K562 (cell line): ENCODE data around the gene MYO3B. TPM values are rescaled to one million over a fixed set of nuclear protein-coding genes. Genes with fewer than 3 reads are reported as not detected.

ENCODE experiments used
- ATAC-seq: fragments of 200-7000 bp; cut with Tn5 transposase; 3 replicates; pipeline ENCODE4 v1.9.1; 2020; ENCODE audit warnings: moderate library complexity
- BruUV-seq: library from RNA; stranded (reverse); fragments of 400-500 nt; replicated peaks from 2 replicates; lab custom pipeline; 2021; lab: Mats Ljungman, UMichigan
- CTCF ChIA-PET: fragments of 300-600 bp; formaldehyde crosslinking; extraction: SDS; loops from one replicate; lab custom pipeline; 2021; ENCODE audit warnings: low intra/inter-chr PET ratio; lab: Yijun Ruan, JAX
- POLR2A ChIA-PET: fragments of 300-600, 350-650 bp; sonication (Branson Sonifier 250); formaldehyde crosslinking; extraction: SDS; loops from one replicate; lab custom pipeline; 2021; ENCODE audit warnings: antibody characterized with exemption, inconsistent platforms; lab: Yijun Ruan, JAX
- DNase-seq, 4 experiments: peaks; one replicate each; pipeline versions ENCODE4 v3.0.0 to v3.0.0-alpha.2; 2011 to 2018; ENCODE audit warnings: low spot score in 3 of 4, mixed read lengths in 3 of 4; ENCODE audit errors: extremely low read depth in 1 of 4
- FAIRE-seq: peaks from 2 replicates; lab custom pipeline; 2011; peaks lifted over from hg19 to GRCh38; lab: Jason Lieb, UNC
- H2AFZ ChIP-seq: 2 replicates; pipeline ENCODE4 v1.6.0; 2011; ENCODE audit warnings: low read depth, low read length, control low read depth, inconsistent platforms
- H3K27ac ChIP-seq: fragments of 200-600 bp; 3 replicates; pipeline ENCODE4 v1.8.0; 2011; ENCODE audit warnings: low read depth, mild to moderate bottlenecking, control low read depth, inconsistent platforms, low read length, moderate library complexity, mixed read lengths; ENCODE audit errors: extremely low read depth
- H3K27me3 ChIP-seq, 2 experiments: fragments of 300-600 bp in 1 of 2; 2 replicates in 1 of 2; 3 replicates in 1 of 2; pipeline versions ENCODE4 v1.6.0 to v1.8.0; 2011; ENCODE audit warnings: inconsistent platforms in 2 of 2, low read length in 2 of 2, mild to moderate bottlenecking in 1 of 2, mixed read lengths in 1 of 2, moderate library complexity in 1 of 2; ENCODE audit not compliant: control insufficient read depth in 2 of 2, insufficient read depth in 2 of 2
- H3K36me3 ChIP-seq: fragments of 300-600 bp; 3 replicates; pipeline ENCODE4 v1.8.0; 2011; ENCODE audit warnings: mild to moderate bottlenecking, low read length, inconsistent platforms; ENCODE audit not compliant: control insufficient read depth, insufficient read depth
- H3K4me1 ChIP-seq, 2 experiments: fragments of 200-600 bp in 1 of 2; replicated peaks in 1 of 2; 2 replicates in 1 of 2; 3 replicates in 1 of 2; pipeline versions ENCODE4 v1.5.1 to v1.8.0; 2011; ENCODE audit warnings: inconsistent platforms in 2 of 2, low read length in 2 of 2, mild to moderate bottlenecking in 1 of 2, mixed read lengths in 1 of 2, moderate library complexity in 1 of 2; ENCODE audit not compliant: control insufficient read depth in 2 of 2, insufficient read depth in 2 of 2
- H3K4me2 ChIP-seq: 2 replicates; pipeline ENCODE4 v1.6.1; 2011; ENCODE audit warnings: low read length, control low read depth, inconsistent platforms, mixed read lengths; ENCODE audit not compliant: insufficient read depth
- H3K4me3 ChIP-seq: fragments of 200-600 bp; sonication (generic), shearing (Covaris generic); 2 replicates; pipeline ENCODE4 v1.5.1; 2016; ENCODE audit warnings: control low read depth, inconsistent platforms
- H3K79me2 ChIP-seq: fragments of 200-600 bp; 3 replicates; pipeline ENCODE4 v1.8.0; 2011; ENCODE audit warnings: low read length, inconsistent platforms; ENCODE audit not compliant: control insufficient read depth, insufficient read depth
- H3K9ac ChIP-seq, 2 experiments: 2 replicates each; pipeline versions ENCODE4 v1.6.0 to v1.6.1; 2011; ENCODE audit warnings: low read depth in 2 of 2, low read length in 2 of 2, control low read depth in 1 of 2, inconsistent platforms in 1 of 2, mild to moderate bottlenecking in 1 of 2, mixed read lengths in 1 of 2; ENCODE audit not compliant: insufficient read depth in 1 of 2
- H3K9me1 ChIP-seq: one replicate; pipeline ENCODE4 v1.6.0; 2011; ENCODE audit warnings: inconsistent platforms, mild to moderate bottlenecking, low read length, moderate library complexity; ENCODE audit not compliant: control insufficient read depth, insufficient read depth
- H3K9me3 ChIP-seq: replicated peaks from 2 replicates; pipeline ENCODE4 v1.5.1; 2011; ENCODE audit warnings: low read depth, low read length, inconsistent platforms; ENCODE audit not compliant: control insufficient read depth, insufficient read depth
- H4K20me1 ChIP-seq: replicated peaks from 2 replicates; pipeline ENCODE4 v1.6.1; 2011; ENCODE audit warnings: low read length, inconsistent platforms, mixed read lengths; ENCODE audit not compliant: control insufficient read depth, insufficient read depth
- BDP1 ChIP-seq: IDR thresholded peaks from 3 replicates; pipeline ENCODE4 v1.6.1; 2011; ENCODE audit not compliant: insufficient read length, insufficient read depth
- FOS ChIP-seq: IDR thresholded peaks from 3 replicates; pipeline ENCODE4 v1.6.1; 2011; ENCODE audit not compliant: insufficient read length; ENCODE audit errors: extremely low read depth
- FOXA3 ChIP-seq, 2 experiments: fragments of 450-650 bp in 1 of 2; sonication (generic) in 1 of 2; formaldehyde crosslinking; IDR thresholded peaks in 1 of 2; conservative IDR thresholded peaks in 1 of 2; 2 replicates each; pipeline versions ENCODE4 v1.4.0 to v1.8.0; 2020 to 2022; ENCODE audit warnings: mild to moderate bottlenecking in 2 of 2, missing genetic modification reagents in 1 of 2
- ZZZ3 ChIP-seq: fragments of 450-650 bp; IDR thresholded peaks from 2 replicates; pipeline ENCODE4 v1.6.1; 2016; ENCODE audit warnings: antibody characterized with exemption, mild to moderate bottlenecking, moderate library complexity
- WGBS: fragments of 100-300 bp; shearing (Covaris generic); methylation state at CpG from one replicate; pipeline ENCODE4 v1.1.6; 2016; ENCODE audit warnings: low coverage, mixed read lengths; ENCODE audit not compliant: insufficient coverage; ENCODE audit errors: missing lambda C conversion rate; 5-methylcytosine and 5-hydroxymethylcytosine counted together
- in situ Hi-C: fragments of 300-500 bp; cut with MboI; formaldehyde crosslinking; loops from 4 replicates; pipeline ENCODE4 v1.15.0; 2018; ENCODE audit warnings: inconsistent platforms, mixed read lengths
- intact Hi-C: fragments of 100-400 bp; cut with micrococcal nuclease; formaldehyde crosslinking; loops from 2 replicates; pipeline ENCODE4 v1.14.2; 2022
- polyA plus RNA-seq, 8 experiments: library from polyadenylated mRNA; depleted of rRNA in 4 of 8; stranded (reverse) in 5 of 8; unstranded in 3 of 8; fragments of >200 nt; fragmentation: Nextera tagmentation in 2 of 8; fragmentation: Illumina TruSeq in 1 of 8; extraction: Ambion mirVana in 2 of 8; extraction: Trizol in 1 of 8; gene quantifications; 2 replicates each; pipeline versions ENCODE4 v1.2.1 to v1.2.3, GENCODE V29; 2011 to 2014; ENCODE audit warnings: inconsistent platforms in 1 of 8, missing spikeins in 1 of 8
- total RNA-seq, 7 experiments: library from RNA; depleted of rRNA in 6 of 7; stranded (reverse); fragments of >200 nt in 6 of 7; fragmentation: Illumina TruSeq in 2 of 7; extraction: Trizol in 2 of 7; gene quantifications; 2 replicates each; pipeline versions ENCODE4 v1.2.1 to v1.2.3, GENCODE V29; 2011 to 2021; ENCODE audit warnings: low replicate concordance in 1 of 7
- TF ChIP-seq, protein P1 (sequence below): sonication (generic); IDR thresholded peaks from 2 replicates; pipeline ENCODE4 v1.6.1; 2016

Gene MYO3B
- total and polyA plus RNA-seq, 9 of the 15 experiments (the other 6 are each of a cell fraction or from before 2014, with no cell fraction given), result 2.7 to 6.5 (median 3.6) TPM

DNA sequence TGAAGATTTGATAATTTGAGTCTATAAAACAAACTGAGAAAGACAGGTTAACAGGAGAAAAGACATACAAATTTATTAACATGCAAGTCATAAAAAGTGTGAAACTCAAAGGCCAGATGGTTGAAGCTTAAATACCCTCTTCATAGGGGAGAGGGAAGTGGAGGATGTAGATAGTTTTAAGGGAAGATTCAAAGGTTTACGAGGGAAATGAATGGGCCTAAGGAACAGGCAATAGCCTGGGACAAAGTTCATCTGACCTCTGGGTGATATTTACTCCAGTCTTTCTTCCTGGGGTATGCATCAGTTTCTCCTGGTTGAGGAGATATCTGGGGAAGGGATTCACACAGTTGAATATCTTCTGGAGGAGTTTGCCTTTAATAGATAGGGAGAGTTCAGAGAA is 322.2 kb downstream of the MYO3B start:
- TF ChIP-seq, protein P1, sequence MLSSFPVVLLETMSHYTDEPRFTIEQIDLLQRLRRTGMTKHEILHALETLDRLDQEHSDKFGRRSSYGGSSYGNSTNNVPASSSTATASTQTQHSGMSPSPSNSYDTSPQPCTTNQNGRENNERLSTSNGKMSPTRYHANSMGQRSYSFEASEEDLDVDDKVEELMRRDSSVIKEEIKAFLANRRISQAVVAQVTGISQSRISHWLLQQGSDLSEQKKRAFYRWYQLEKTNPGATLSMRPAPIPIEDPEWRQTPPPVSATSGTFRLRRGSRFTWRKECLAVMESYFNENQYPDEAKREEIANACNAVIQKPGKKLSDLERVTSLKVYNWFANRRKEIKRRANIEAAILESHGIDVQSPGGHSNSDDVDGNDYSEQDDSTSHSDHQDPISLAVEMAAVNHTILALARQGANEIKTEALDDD, result no peak
- TF ChIP-seq ZZZ3 (no peak), BDP1 (no peak), FOXA3 (CRISPR knock-in tag; conservative IDR thresholded peaks at IDR 0.05 in 1 of 2, IDR thresholded peaks at IDR 0.05 in 1 of 2) (no peak), FOS (no peak)
- H3K4me1 ChIP-seq, result no peaks in the 10 kb centered on the region; a peak in 1 of 5 replicates
- peaks cover 13 to 17% of the 10 kb centered on the region in 2 experiments for H3K27me3 ChIP-seq
- H2AFZ ChIP-seq, result no peak overlapping the region
- CTCF ChIA-PET, result no interaction called here
- intact Hi-C loops, result no loop called here
- H3K27ac ChIP-seq, result no peak overlapping the region
- POLR2A ChIA-PET, result no interaction called here
- FAIRE-seq, result no peak
- no peaks in the 10 kb centered on the region for H3K9me3 ChIP-seq
- no peak overlapping the region for H3K4me3 ChIP-seq
- no peaks in the 10 kb centered on the region for H4K20me1 ChIP-seq
- no peaks in the 10 kb centered on the region for H3K79me2 ChIP-seq
- BruUV-seq, result no TSS peak
- no peak overlapping the region for H3K9ac ChIP-seq
- in situ Hi-C loops, result no loop called here
- H3K36me3 ChIP-seq, result no peaks in the 10 kb centered on the region
- DNase-seq, result no peak
- no peaks in the 10 kb centered on the region for H3K9me1 ChIP-seq
- ATAC-seq, result no peak
- 15% methylated on average over 1 of the region's 1 CpG for WGBS
- no peak overlapping the region for H3K4me2 ChIP-seq
